ENCODE measurements around the gene IL17RA.

IL17RA gene

GRCh38 chr22:17157714-17158113 is 72.9 kb downstream of the IL17RA start:
- no peak for DNase-seq (ENCODE audit: low read depth in 2 of 2)

GRCh38 chr22:17158176-17158567 is 73.4 kb downstream of the IL17RA start:
- DNase-seq (ENCODE audit: low read depth in 2 of 2): no peak

GRCh38 chr22:17158568-17159503 is 74.0 kb downstream of the IL17RA start, which contains the start of gene HDHD5:
Gene HDHD5 (minus strand): TSS chr22:17159277. CDS start chr22:17159251, 26 bp downstream.
- DNase-seq (ENCODE audit: low read depth in 2 of 2): peak; percentile 87 to 89

GRCh38 chr22:17159504-17159951 is 74.7 kb downstream of the IL17RA start:
- peak; percentile 52 to 64 for DNase-seq (ENCODE audit: low read depth in 2 of 2)

- no peak for DNase-seq (ENCODE audit: low read depth in 2 of 2)
These were observed 77.2 kb downstream of the IL17RA start for GRCh38 chr22:17161991-17162390.

GRCh38 chr22:17162731-17163130 is 77.9 kb downstream of the IL17RA start:
- DNase-seq (ENCODE audit: low read depth in 2 of 2): no peak

GRCh38 chr22:17164392-17165024 is 79.7 kb downstream of the IL17RA start:
- DNase-seq (ENCODE audit: low read depth in 2 of 2): no peak

Measured in stimulated activated CD4-positive, alpha-beta T cell treated with anti-CD3 and anti-CD28 coated beads, Interleukin-1b, Interleukin-23, amount 100 ng/mL, for 4 hours (primary cell).